T-cell (primary cell): ENCODE data around the gene KCNK4. TPM values are rescaled to one million over a fixed set of nuclear protein-coding genes. Genes with fewer than 3 reads are reported as not detected.

Experiments
- ATAC-seq, 4 experiments: fragments of 200-7000 bp in 3 of 4; fragments of 150-1000 bp in 1 of 4; cut with Tn5 transposase; replicated peaks in 1 of 4; 1 replicate in 3 of 4; 2 replicates in 1 of 4; pipeline ENCODE4 v1.10.0; 2021; ENCODE audit warnings: moderate library complexity in 3 of 4, mild to moderate bottlenecking in 2 of 4, moderate number of reproducible peaks in 1 of 4
- CTCF ChIA-PET, 2 donors: fragments of 300-600 bp; sonication (Branson Sonifier 250); formaldehyde crosslinking; loops; one replicate each; lab custom pipeline; 2022; ENCODE audit warnings: antibody characterized with exemption in 2 of 2; lab: Charles Lee
- POLR2A ChIA-PET, 2 donors: fragments of 300-600 bp; sonication (Branson Sonifier 250); formaldehyde crosslinking; loops; one replicate each; lab custom pipeline; 2022; ENCODE audit warnings: antibody characterized with exemption in 2 of 2; lab: Charles Lee
- DNase-seq, 35 experiments: peaks; one replicate each; pipeline versions ENCODE4 v3.0.0 to v3.0.0-alpha.2; 2013 to 2023
- H3K27ac ChIP-seq: one replicate; pipeline ENCODE4 v1.5.1; 2013; ENCODE audit warnings: low read length
- H3K27me3 ChIP-seq, 2 experiments: replicated peaks in 1 of 2; 1 replicate in 1 of 2; 2 replicates in 1 of 2; pipeline versions ENCODE4 v1.6.1 to v1.7.0; 2013; ENCODE audit warnings: low read length in 1 of 2, mixed read lengths in 1 of 2; ENCODE audit not compliant: control insufficient read depth in 2 of 2, insufficient read depth in 2 of 2; ENCODE audit errors: extremely low read depth in 1 of 2
- H3K36me3 ChIP-seq, 2 donors: 1 replicate in 1 of 2; 2 replicates in 1 of 2; pipeline versions ENCODE4 v1.6.1 to v1.7.0; 2013; ENCODE audit warnings: low read length in 1 of 2; ENCODE audit not compliant: control insufficient read depth in 2 of 2, insufficient read depth in 1 of 2; ENCODE audit errors: extremely low read depth in 1 of 2
- H3K4me1 ChIP-seq, 2 experiments: 1 replicate in 1 of 2; 2 replicates in 1 of 2; pipeline versions ENCODE4 v1.6.1 to v1.7.0; 2013; ENCODE audit warnings: low read length in 2 of 2, mixed read lengths in 1 of 2; ENCODE audit not compliant: insufficient read depth in 2 of 2, control insufficient read depth in 1 of 2; ENCODE audit errors: extremely low read depth in 1 of 2
- H3K4me3 ChIP-seq, 2 donors: 1 replicate in 1 of 2; 2 replicates in 1 of 2; pipeline versions ENCODE4 v1.5.1 to v1.7.0; 2013; ENCODE audit warnings: mild to moderate bottlenecking in 2 of 2, low read length in 1 of 2, moderate library complexity in 1 of 2; ENCODE audit not compliant: control insufficient read depth in 1 of 2; ENCODE audit errors: extremely low read depth in 1 of 2
- H3K9me3 ChIP-seq: 2 replicates; pipeline ENCODE4 v1.7.0; 2013
- H3K27ac Mint-ChIP-seq, 2 donors: one replicate each; pipeline ENCODE4 v1.8.0; 2020 to 2021; ENCODE audit warnings: mild to moderate bottlenecking in 2 of 2, mixed read lengths in 2 of 2
- H3K27me3 Mint-ChIP-seq, 2 donors: one replicate each; pipeline ENCODE4 v1.8.0; 2021 to 2022; ENCODE audit warnings: mixed read lengths in 2 of 2
- H3K36me3 Mint-ChIP-seq: one replicate; pipeline ENCODE4 v1.8.0; 2021; ENCODE audit warnings: mixed read lengths
- H3K4me1 Mint-ChIP-seq, 3 donors: one replicate each; pipeline ENCODE4 v1.8.0; 2020 to 2022; ENCODE audit warnings: mixed read lengths in 3 of 3, mild to moderate bottlenecking in 1 of 3
- H3K4me3 Mint-ChIP-seq, 3 donors: one replicate each; pipeline ENCODE4 v1.8.0; 2020 to 2022; ENCODE audit warnings: mild to moderate bottlenecking in 3 of 3, mixed read lengths in 3 of 3, moderate library complexity in 3 of 3
- H3K9me3 Mint-ChIP-seq, 3 donors: one replicate each; pipeline ENCODE4 v1.8.0; 2020 to 2022; ENCODE audit warnings: mixed read lengths in 3 of 3
- WGBS: methylation state at CpG from one replicate; pipeline ENCODE4 v1.1.5; 2013; ENCODE audit warnings: missing lambda C conversion rate; ENCODE audit not compliant: insufficient coverage; 5-methylcytosine and 5-hydroxymethylcytosine counted together
- total RNA-seq, 35 experiments: library from RNA in 6 of 35; stranded (reverse) in 6 of 35; fragments of 120-200 nt in 1 of 35; gene quantifications; one replicate each; pipeline versions ENCODE4 v1.2.1 to v1.2.4 and lab custom pipeline; 2013 to 2026

KCNK4 gene
- total RNA-seq, 5 donors from 2014 or later (not counting 1 experiment from before 2014, with no cell fraction given) = 0.22 to 0.35 (median 0.33) TPM; not detected in 2

GRCh38 chr11:64347193-64347867 is 56.2 kb downstream of the KCNK4 start:
- peaks cover 16% of the 10 kb centered on the region for H3K36me3 Mint-ChIP-seq
- no peak overlapping the region for H3K27ac Mint-ChIP-seq
- Histone ChIP-seq H3K4me1 (peaks cover 0 to 17% of the 10 kb centered on the region in 2 experiments), H3K4me3 (no peak overlapping the region), H3K36me3 (peaks cover 34 to 46% of the 10 kb centered on the region in 2 donors), H3K9me3 (no peaks in the 10 kb centered on the region), H3K27ac (no peak overlapping the region), H3K27me3 (no peaks in the 10 kb centered on the region)
- ChIA-PET CTCF (interaction anchor here in 1 of 2 donors (0.6 kb wide), 1 partner anchor 764 kb away, joined by 3 read pairs; the partner anchor contains the start of gene TM7SF2), POLR2A (no interaction called here)
- H3K4me3 Mint-ChIP-seq = no peak overlapping the region
- peaks cover 5 to 9% (median 8%) of the 10 kb centered on the region in 3 donors for H3K4me1 Mint-ChIP-seq
- 85% methylated on average over 9 of the region's 12 CpGs for WGBS
- H3K9me3 Mint-ChIP-seq = no peaks in the 10 kb centered on the region
- no peak for DNase-seq
- H3K27me3 Mint-ChIP-seq = no peaks in the 10 kb centered on the region
- ATAC-seq = no peak

DNA sequence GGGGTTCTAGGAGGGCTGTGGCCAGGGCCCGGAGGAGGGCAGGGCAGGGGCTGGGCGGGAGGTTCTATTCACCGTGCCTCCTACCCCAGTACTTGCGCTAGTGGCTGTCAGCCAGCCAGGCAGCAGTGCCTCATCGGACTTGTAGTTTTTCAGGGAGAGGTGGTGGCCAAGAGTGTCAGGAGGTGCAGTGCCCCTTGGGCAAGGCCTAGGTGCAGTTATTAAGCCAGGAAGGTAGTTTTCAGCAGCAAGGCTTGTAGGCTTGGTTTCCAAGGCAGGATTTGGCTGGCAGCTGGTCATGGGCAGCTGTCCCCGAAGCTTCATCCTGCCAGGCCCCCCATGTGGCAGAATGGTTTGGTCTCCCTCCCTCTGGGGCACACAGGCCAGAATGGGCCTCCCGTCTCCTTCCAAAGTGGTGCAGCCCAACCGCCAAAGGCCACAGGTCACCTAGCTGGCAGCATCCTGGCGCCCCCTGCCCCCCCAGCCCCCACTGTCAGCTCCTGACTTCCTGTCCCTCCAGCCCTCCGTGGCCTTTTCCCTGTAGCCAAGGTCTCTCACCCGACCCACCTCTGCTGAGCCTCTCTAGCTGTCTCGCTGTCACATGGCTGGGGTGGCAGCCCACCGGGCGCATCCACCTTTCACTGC is 57.4 kb downstream of the KCNK4 start:
- Mint-ChIP-seq H3K36me3 (peaks cover 16% of the 10 kb centered on the region), H3K9me3 (no peaks in the 10 kb centered on the region), H3K4me1 (peaks cover 3 to 8% (median 6%) of the 10 kb centered on the region in 3 donors), H3K27ac (peak overlapping the region in 1 of 2 donors; percentile 39), H3K27me3 (no peaks in the 10 kb centered on the region), H3K4me3 (no peak overlapping the region)
- no peaks in the 10 kb centered on the region for H3K9me3 ChIP-seq
- POLR2A ChIA-PET = interaction anchor here in 1 of 2 donors (0.6 kb wide), 1 partner anchor 592 kb away, joined by 3 read pairs; no protein-coding TSS in a partner anchor
- no peak for DNase-seq
- H3K4me1 ChIP-seq = peaks cover 0 to 8% of the 10 kb centered on the region in 2 experiments
- no peaks in the 10 kb centered on the region for H3K27me3 ChIP-seq
- no peak overlapping the region for H3K4me3 ChIP-seq
- CTCF ChIA-PET = interaction anchor here (0.6 kb wide), 3 partner anchors 69 to 763 kb away, joined by 3 to 4 read pairs (median 3); partner anchors contain the start of gene TM7SF2 (in 1 of the 2)
- 96% methylated on average over 13 of the region's 14 CpGs for WGBS
- no peak for ATAC-seq
- no peak overlapping the region for H3K27ac ChIP-seq
- H3K36me3 ChIP-seq = peaks cover 38 to 51% of the 10 kb centered on the region in 2 donors

GRCh38 chr11:64349025-64349387 is 57.9 kb downstream of the KCNK4 start:
- CTCF ChIA-PET = interaction anchor here in 1 of 2 donors (0.7 kb wide), 1 partner anchor 20 kb away, joined by 3 read pairs; no protein-coding TSS in a partner anchor
- DNase-seq (no peak), ATAC-seq (no peak)
- H3K27me3 ChIP-seq = no peaks in the 10 kb centered on the region
- 96% methylated on average over 4 of the region's 7 CpGs for WGBS
- H3K27ac Mint-ChIP-seq = peak overlapping the region in 1 of 2 donors; percentile 39
- peaks cover 3 to 8% (median 6%) of the 10 kb centered on the region in 3 donors for H3K4me1 Mint-ChIP-seq
- no peaks in the 10 kb centered on the region for H3K9me3 Mint-ChIP-seq
- peaks cover 16% of the 10 kb centered on the region for H3K36me3 Mint-ChIP-seq
- H3K27ac ChIP-seq = no peak overlapping the region
- peaks cover 0 to 4% of the 10 kb centered on the region in 2 experiments for H3K4me1 ChIP-seq
- no peak overlapping the region for H3K4me3 ChIP-seq
- H3K4me3 Mint-ChIP-seq = no peak overlapping the region
- H3K27me3 Mint-ChIP-seq = no peaks in the 10 kb centered on the region
- POLR2A ChIA-PET = no interaction called here
- no peaks in the 10 kb centered on the region for H3K9me3 ChIP-seq
- peaks cover 38 to 50% of the 10 kb centered on the region in 2 donors for H3K36me3 ChIP-seq

- WGBS = 100% methylated on average over 7 of the region's 11 CpGs
- ChIA-PET POLR2A (no interaction called here), CTCF (interaction anchor here in 1 of 2 donors (0.7 kb wide), 1 partner anchor 20 kb away, joined by 3 read pairs; no protein-coding TSS in a partner anchor)
- Mint-ChIP-seq H3K9me3 (no peaks in the 10 kb centered on the region), H3K4me3 (no peak overlapping the region), H3K27me3 (no peaks in the 10 kb centered on the region), H3K36me3 (peaks cover 16% of the 10 kb centered on the region), H3K4me1 (peaks cover 3 to 8% (median 6%) of the 10 kb centered on the region in 3 donors), H3K27ac (no peak overlapping the region)
- no peaks in the 10 kb centered on the region for H3K9me3 ChIP-seq
- DNase-seq (no peak), ATAC-seq (no peak)
- peaks cover 34 to 50% of the 10 kb centered on the region in 2 donors for H3K36me3 ChIP-seq
- H3K4me1 ChIP-seq = peaks cover 0 to 4% of the 10 kb centered on the region in 2 experiments
- no peak overlapping the region for H3K27ac ChIP-seq
- H3K4me3 ChIP-seq = no peak overlapping the region
- no peaks in the 10 kb centered on the region for H3K27me3 ChIP-seq
These were observed 58.3 kb downstream of the KCNK4 start for GRCh38 chr11:64349404-64349803.

Other genes with a start within 250 kb of the KCNK4 start
- 10 to 100 TPM in 3 of 5 donors, 1 to 10 TPM in 2; 6.0 to 14.8 (median 10.4) TPM for gene MACROD1, start 125.2 kb upstream of the KCNK4 start, total RNA-seq
- gene STIP1, start 105.1 kb upstream of the KCNK4 start, total RNA-seq = 100 to 1,000 TPM in 3 of 5 donors, 10 to 100 TPM in 2; 61.1 to 133 (median 107) TPM
- gene FERMT3, start 84.6 kb upstream of the KCNK4 start, total RNA-seq = 100 to 1,000 TPM; 115 to 184 (median 161) TPM
- 10 to 100 TPM; 16.1 to 48.3 (median 40.2) TPM for gene TRPT1, start 65.1 kb upstream of the KCNK4 start, total RNA-seq
- gene NUDT22, start 65.0 kb upstream of the KCNK4 start, total RNA-seq = 100 to 1,000 TPM in 1 of 5 donors, 10 to 100 TPM in 4; 49.7 to 108 (median 97.5) TPM
- gene DNAJC4, start 60.8 kb upstream of the KCNK4 start, total RNA-seq = 10 to 100 TPM; 46.2 to 64.7 (median 51.4) TPM
- 10 to 100 TPM; 47.9 to 80.7 (median 76.0) TPM for gene VEGFB, start 56.7 kb upstream of the KCNK4 start, total RNA-seq
- gene FKBP2, start 50.2 kb upstream of the KCNK4 start, total RNA-seq = 10 to 100 TPM; 17.9 to 53.0 (median 42.9) TPM
- gene PPP1R14B, start 44.4 kb upstream of the KCNK4 start, total RNA-seq = 100 to 1,000 TPM in 1 of 5 donors, 10 to 100 TPM in 4; 31.2 to 143 (median 88.1) TPM
- gene PLCB3, start 39.8 kb upstream of the KCNK4 start, total RNA-seq = 10 to 100 TPM in 3 of 5 donors, 1 to 10 TPM in 2; 3.6 to 14.9 (median 11.2) TPM
- gene BAD, start 6.6 kb upstream of the KCNK4 start, total RNA-seq = 10 to 100 TPM; 17.5 to 37.7 (median 29.1) TPM
- 10 to 100 TPM; 31.0 to 39.8 (median 34.2) TPM for gene GPR137, start 5.5 kb upstream of the KCNK4 start, total RNA-seq
- under 1 TPM in 1 of 5 donors, not detected in 4; 0.40 TPM for gene CATSPERZ, start 9.1 kb downstream of the KCNK4 start, total RNA-seq
- gene ESRRA, start 14.2 kb downstream of the KCNK4 start, total RNA-seq = 10 to 100 TPM; 20.2 to 43.1 (median 39.7) TPM
- 100 to 1,000 TPM; 104 to 177 (median 151) TPM for gene TRMT112, start 26.3 kb downstream of the KCNK4 start, total RNA-seq
- 10 to 100 TPM; 35.8 to 86.7 (median 71.7) TPM for gene PRDX5, start 26.8 kb downstream of the KCNK4 start, total RNA-seq
- gene CCDC88B, start 48.9 kb downstream of the KCNK4 start, total RNA-seq = 100 to 1,000 TPM; 132 to 144 (median 133) TPM
- 10 to 100 TPM; 16.5 to 48.7 (median 43.7) TPM for gene RPS6KA4, start 67.9 kb downstream of the KCNK4 start, total RNA-seq